Neuronal stem cell (in vitro differentiated cells): Measurements from ENCODE around the gene C1orf116.

ENCODE experiments used
- DNase-seq: peaks from one replicate; pipeline ENCODE4 v3.0.0-alpha.2; 2013; ENCODE audit warnings: low spot score
- H2AFZ ChIP-seq: one replicate; pipeline ENCODE4 v1.6.1; 2013; ENCODE audit warnings: mild to moderate bottlenecking, low read length, inconsistent platforms
- H2AK5ac ChIP-seq: 2 replicates; pipeline ENCODE4 v1.6.1; 2013; ENCODE audit warnings: low read depth, mild to moderate bottlenecking, inconsistent platforms, low read length, moderate library complexity, mixed read lengths
- H2BK120ac ChIP-seq: 2 replicates; pipeline ENCODE4 v1.6.1; 2013; ENCODE audit warnings: low read depth, mild to moderate bottlenecking, inconsistent platforms, low read length, moderate library complexity, mixed read lengths
- H2BK12ac ChIP-seq: one replicate; pipeline ENCODE4 v1.6.1; 2013; ENCODE audit warnings: low read length, inconsistent platforms
- H2BK15ac ChIP-seq: 2 replicates; pipeline ENCODE4 v1.6.1; 2013; ENCODE audit warnings: mild to moderate bottlenecking, low read length, inconsistent platforms, mixed read lengths
- H2BK5ac ChIP-seq: one replicate; pipeline ENCODE4 v1.6.1; 2013; ENCODE audit warnings: inconsistent platforms, mild to moderate bottlenecking, low read length, moderate library complexity
- H3K14ac ChIP-seq: one replicate; pipeline ENCODE4 v1.6.1; 2013; ENCODE audit warnings: low read length, inconsistent platforms
- H3K18ac ChIP-seq: 2 replicates; pipeline ENCODE4 v1.6.1; 2013; ENCODE audit warnings: low read length, inconsistent platforms
- H3K23ac ChIP-seq: 2 replicates; pipeline ENCODE4 v1.6.1; 2013; ENCODE audit warnings: low read depth, mild to moderate bottlenecking, mixed read lengths, low read length, inconsistent platforms; ENCODE audit not compliant: poor library complexity
- H3K27ac ChIP-seq: replicated peaks from 3 replicates; pipeline ENCODE4 v1.5.1; 2013; ENCODE audit warnings: low read length, inconsistent platforms
- H3K27me3 ChIP-seq, 3 experiments: 2 replicates each; pipeline ENCODE4 v1.6.1; 2013; ENCODE audit warnings: low read length in 3 of 3, mild to moderate bottlenecking in 2 of 3, inconsistent platforms in 1 of 3, low read depth in 1 of 3, mixed read lengths in 1 of 3, moderate library complexity in 1 of 3; ENCODE audit not compliant: control insufficient read depth in 3 of 3, insufficient read depth in 3 of 3
- H3K36me3 ChIP-seq, 2 donors: replicated peaks in 1 of 2; 2 replicates each; pipeline ENCODE4 v1.6.1; 2013; ENCODE audit warnings: low read length in 2 of 2; ENCODE audit not compliant: control insufficient read depth in 2 of 2, insufficient read depth in 2 of 2
- H3K4ac ChIP-seq: 2 replicates; pipeline ENCODE4 v1.6.1; 2013; ENCODE audit warnings: inconsistent platforms, mild to moderate bottlenecking, low read length, moderate library complexity
- H3K4me1 ChIP-seq, 2 donors: 1 replicate in 1 of 2; 2 replicates in 1 of 2; pipeline ENCODE4 v1.6.1; 2013; ENCODE audit warnings: low read length in 2 of 2, low read depth in 1 of 2; ENCODE audit not compliant: control insufficient read depth in 2 of 2, insufficient read depth in 1 of 2
- H3K4me2 ChIP-seq: one replicate; pipeline ENCODE4 v1.6.1; 2013; ENCODE audit warnings: mild to moderate bottlenecking, low read length, inconsistent platforms; ENCODE audit not compliant: insufficient read depth, poor library complexity, severe bottlenecking
- H3K4me3 ChIP-seq, 2 donors: 2 replicates each; pipeline ENCODE4 v1.5.1; 2013; ENCODE audit warnings: low read length in 2 of 2, mild to moderate bottlenecking in 2 of 2, inconsistent platforms in 1 of 2, moderate library complexity in 1 of 2
- H3K79me1 ChIP-seq: one replicate; pipeline ENCODE4 v1.6.1; 2013; ENCODE audit warnings: low read depth, mild to moderate bottlenecking, inconsistent platforms, low read length, moderate library complexity
- H3K9ac ChIP-seq: one replicate; pipeline ENCODE4 v1.6.1; 2013; ENCODE audit warnings: mild to moderate bottlenecking, low read depth, low read length, inconsistent platforms; ENCODE audit not compliant: poor library complexity
- H3K9me3 ChIP-seq, 2 donors: replicated peaks in 1 of 2; 2 replicates each; pipeline versions ENCODE3 to v1.6.1; 2013; ENCODE audit warnings: low read length in 2 of 2, mild to moderate bottlenecking in 2 of 2, inconsistent platforms in 1 of 2, low read depth in 1 of 2, mixed read lengths in 1 of 2, moderate library complexity in 1 of 2; ENCODE audit not compliant: control insufficient read depth in 2 of 2, insufficient read depth in 1 of 2
- H4K8ac ChIP-seq: one replicate; pipeline ENCODE4 v1.6.1; 2013; ENCODE audit warnings: low read depth, mild to moderate bottlenecking, inconsistent platforms, low read length, moderate library complexity
- H4K91ac ChIP-seq: one replicate; pipeline ENCODE4 v1.6.1; 2013; ENCODE audit warnings: low read length, low read depth, mild to moderate bottlenecking, inconsistent platforms; ENCODE audit not compliant: poor library complexity
- WGBS, 2 donors: extraction: QIAGEN DNeasy Blood & Tissue Kit; methylation state at CpG; one replicate each; pipeline ENCODE4 v1.1.7; 2013; ENCODE audit warnings: missing lambda C conversion rate in 2 of 2, mixed read lengths in 1 of 2; ENCODE audit not compliant: insufficient read length in 2 of 2, insufficient replicate concordance in 1 of 2; ENCODE audit errors: extremely low coverage in 2 of 2; 5-methylcytosine and 5-hydroxymethylcytosine counted together

Gene C1orf116

DNA sequence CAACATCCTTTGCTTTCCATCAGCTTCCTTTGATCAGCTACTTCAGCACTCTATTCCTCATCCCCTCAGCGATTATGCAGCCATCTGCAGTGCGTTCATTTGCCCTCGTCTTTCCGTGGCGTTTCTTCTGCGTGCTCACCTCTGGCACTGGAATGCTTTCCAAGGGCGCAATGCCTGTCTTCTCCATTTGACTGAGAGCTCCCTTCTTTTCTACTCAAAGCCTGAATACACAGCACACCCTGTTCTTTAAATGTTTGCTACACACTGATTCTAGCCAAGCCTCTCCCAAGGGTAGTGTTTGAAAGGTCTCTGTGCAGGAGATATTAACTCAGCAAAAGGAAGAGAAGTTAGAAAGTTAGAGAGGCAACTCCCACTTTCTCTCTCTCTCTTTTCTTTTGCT, 22.6 kb downstream of the C1orf116 start:
- no peaks in the 10 kb centered on the region for H3K36me3 ChIP-seq
- no peak overlapping the region for H2BK12ac ChIP-seq
- H3K23ac ChIP-seq: no peak overlapping the region
- H3K27ac ChIP-seq: no peak overlapping the region
- H3K18ac ChIP-seq: no peak overlapping the region
- no peak overlapping the region for H2BK5ac ChIP-seq
- DNase-seq: no peak
- H2AFZ ChIP-seq: no peak overlapping the region
- no peak overlapping the region for H4K91ac ChIP-seq
- H3K27me3 ChIP-seq: peaks cover 0 to 45% (median 0%) of the 10 kb centered on the region in 3 experiments
- no peak overlapping the region for H3K4ac ChIP-seq
- H2AK5ac ChIP-seq: no peak overlapping the region
- no CpG with 5 or more reads among the region's 7 CpGs for WGBS, 2 donors
- H4K8ac ChIP-seq: no peak overlapping the region
- H2BK15ac ChIP-seq: no peak overlapping the region
- no peaks in the 10 kb centered on the region for H3K79me1 ChIP-seq
- H3K4me1 ChIP-seq: no peaks in the 10 kb centered on the region
- no peak overlapping the region for H3K9ac ChIP-seq
- H3K4me3 ChIP-seq: no peak overlapping the region
- H2BK120ac ChIP-seq: no peak overlapping the region
- H3K14ac ChIP-seq: no peak overlapping the region
- no peaks in the 10 kb centered on the region for H3K9me3 ChIP-seq
- no peak overlapping the region for H3K4me2 ChIP-seq

DNA sequence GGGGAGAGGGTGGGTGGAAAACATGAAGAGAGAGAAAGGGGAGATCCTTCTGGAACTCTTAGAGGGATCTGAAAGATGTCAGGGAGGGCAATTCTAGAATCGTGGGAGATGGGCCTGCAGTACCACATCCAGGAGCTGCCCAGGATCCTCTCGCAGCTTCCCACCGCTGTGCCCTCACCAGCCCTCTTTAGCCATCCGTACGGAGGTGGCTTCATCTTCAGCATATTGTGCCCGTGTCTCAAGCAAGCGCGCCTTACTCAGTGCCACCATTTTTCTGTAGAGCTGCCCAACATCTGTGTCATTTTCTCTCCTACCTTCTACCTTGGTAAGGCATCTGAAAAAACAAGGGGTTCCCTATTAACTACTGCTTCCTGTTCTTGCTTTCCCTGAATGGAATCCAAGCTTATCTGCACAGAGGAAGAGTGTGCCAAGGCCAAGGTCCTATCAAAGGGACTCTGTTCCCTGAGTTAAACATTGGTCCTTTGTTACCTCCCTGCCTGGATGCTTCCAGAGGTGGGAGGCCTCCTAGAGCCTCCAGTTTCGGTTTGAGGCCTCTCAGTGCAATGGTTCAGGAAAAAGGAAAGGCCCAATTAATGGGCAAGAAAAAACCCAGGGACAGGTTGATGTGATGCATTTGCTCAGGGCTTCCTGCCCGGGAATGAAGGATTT, 23.2 kb downstream of the C1orf116 start:
- Histone ChIP-seq H3K4ac (no peak overlapping the region), H3K9ac (no peak overlapping the region), H3K27me3 (peaks cover 0 to 45% (median 0%) of the 10 kb centered on the region in 3 experiments), H2BK120ac (no peak overlapping the region), H4K8ac (no peak overlapping the region), H2BK15ac (no peak overlapping the region), H3K4me3 (no peak overlapping the region), H4K91ac (no peak overlapping the region), H3K36me3 (no peaks in the 10 kb centered on the region), H3K14ac (no peak overlapping the region), H3K27ac (no peak overlapping the region), H3K9me3 (no peaks in the 10 kb centered on the region), H2AFZ (no peak overlapping the region), H3K79me1 (no peaks in the 10 kb centered on the region), H2BK5ac (no peak overlapping the region), H2AK5ac (no peak overlapping the region), H2BK12ac (no peak overlapping the region), H3K23ac (no peak overlapping the region), H3K18ac (no peak overlapping the region), H3K4me1 (no peaks in the 10 kb centered on the region), H3K4me2 (no peak overlapping the region)
- no peak for DNase-seq
- no CpG with 5 or more reads among the region's 10 CpGs for WGBS, 2 donors

DNA sequence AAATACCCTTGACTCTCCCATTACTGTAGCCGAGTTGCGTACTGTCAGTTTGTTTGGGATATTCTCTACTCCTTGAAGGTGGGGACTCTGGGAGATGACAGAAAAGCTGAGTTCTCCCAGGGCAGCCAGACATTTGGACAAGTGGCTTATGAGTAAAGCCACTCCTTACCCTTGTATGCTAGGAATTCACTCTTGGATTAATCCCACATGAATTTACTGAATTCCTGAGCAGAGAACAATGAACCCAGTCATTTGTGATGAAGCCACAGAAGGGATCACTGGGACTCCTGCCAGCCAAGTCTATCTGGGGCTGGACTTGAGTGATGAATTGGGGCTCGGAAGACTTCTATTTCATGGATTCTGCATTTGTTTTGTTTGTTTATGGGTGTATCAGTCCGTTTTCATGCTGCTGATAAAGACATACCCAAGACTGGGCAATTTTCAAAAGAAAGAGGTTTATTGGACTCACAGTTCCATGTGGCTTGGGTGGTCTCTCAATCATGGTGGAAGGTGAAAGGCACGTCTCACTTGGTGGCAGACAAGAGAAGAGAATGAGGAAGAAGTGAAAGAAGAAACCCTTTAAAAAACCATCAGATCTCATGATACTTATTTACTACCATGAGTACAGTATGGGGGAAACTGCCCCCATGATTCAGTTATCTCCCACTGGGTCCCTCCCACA, 25.1 kb downstream of the C1orf116 start:
- Histone ChIP-seq H4K91ac (no peak overlapping the region), H4K8ac (no peak overlapping the region), H3K4me1 (peaks cover 0 to 8% of the 10 kb centered on the region in 2 donors), H3K27ac (no peak overlapping the region), H3K9ac (no peak overlapping the region), H3K27me3 (peaks cover 0 to 43% (median 0%) of the 10 kb centered on the region in 3 experiments), H3K14ac (no peak overlapping the region), H3K4ac (no peak overlapping the region), H3K23ac (no peak overlapping the region), H2BK12ac (no peak overlapping the region), H3K36me3 (no peaks in the 10 kb centered on the region), H3K18ac (no peak overlapping the region), H3K9me3 (no peaks in the 10 kb centered on the region), H2BK5ac (no peak overlapping the region), H2AFZ (no peak overlapping the region), H3K79me1 (no peaks in the 10 kb centered on the region), H2AK5ac (no peak overlapping the region), H2BK15ac (no peak overlapping the region), H2BK120ac (no peak overlapping the region), H3K4me2 (no peak overlapping the region), H3K4me3 (no peak overlapping the region)
- WGBS, 2 donors: no CpG with 5 or more reads among the region's 5 CpGs
- DNase-seq: peak; percentile 37

DNA sequence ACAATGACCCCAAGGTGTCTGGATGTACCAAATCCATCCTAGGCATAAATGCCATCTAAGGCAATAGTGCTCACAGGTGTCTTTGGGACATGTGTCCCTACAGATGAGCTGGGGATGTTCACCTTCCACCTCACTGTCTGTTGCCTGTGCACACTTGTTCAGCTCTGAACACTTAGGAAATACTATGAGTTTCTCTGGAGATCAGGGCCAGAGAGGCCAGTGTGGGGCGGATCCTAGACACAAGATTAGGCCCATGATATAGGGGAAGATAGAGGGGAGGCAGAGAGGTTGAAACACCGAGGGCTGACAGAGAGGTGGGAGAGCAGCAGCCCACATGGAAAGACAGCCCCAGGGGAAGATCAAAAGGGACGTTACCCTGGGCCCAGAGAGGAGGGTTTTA, 25.6 kb downstream of the C1orf116 start:
- H2BK15ac ChIP-seq: no peak overlapping the region
- no peak overlapping the region for H3K23ac ChIP-seq
- H3K27me3 ChIP-seq: peaks cover 0 to 43% (median 0%) of the 10 kb centered on the region in 3 experiments
- H4K8ac ChIP-seq: no peak overlapping the region
- no CpG with 5 or more reads among the region's 3 CpGs for WGBS, 2 donors
- H3K79me1 ChIP-seq: no peaks in the 10 kb centered on the region
- DNase-seq: no peak
- H3K18ac ChIP-seq: no peak overlapping the region
- H3K14ac ChIP-seq: no peak overlapping the region
- H3K27ac ChIP-seq: no peak overlapping the region
- H2BK120ac ChIP-seq: no peak overlapping the region
- H2BK5ac ChIP-seq: no peak overlapping the region
- H2AFZ ChIP-seq: no peak overlapping the region
- H3K4me1 ChIP-seq: peaks cover 0 to 8% of the 10 kb centered on the region in 2 donors
- no peak overlapping the region for H3K9ac ChIP-seq
- H3K9me3 ChIP-seq: no peaks in the 10 kb centered on the region
- no peak overlapping the region for H2AK5ac ChIP-seq
- H3K4me3 ChIP-seq: no peak overlapping the region
- H3K36me3 ChIP-seq: no peaks in the 10 kb centered on the region
- no peak overlapping the region for H2BK12ac ChIP-seq
- no peak overlapping the region for H4K91ac ChIP-seq
- no peak overlapping the region for H3K4me2 ChIP-seq
- H3K4ac ChIP-seq: no peak overlapping the region
